GM23338 (cell line): ENCODE data around the gene CEBPB. TPM values are rescaled to one million over a fixed set of nuclear protein-coding genes. Genes with fewer than 3 reads are reported as not detected.

Experiments
- ATAC-seq: fragments of 200-7000 bp; cut with Tn5 transposase; 3 replicates; pipeline ENCODE4 v1.9.1; 2020
- DNase-seq: peaks from one replicate; pipeline ENCODE4 v3.0.0-alpha.2; 2015; ENCODE audit warnings: low spot score
- H2AFZ ChIP-seq: fragments of 200-600 bp; sonication (generic); 2 replicates; pipeline ENCODE4 v1.8.0; 2016; ENCODE audit warnings: antibody characterized with exemption, mild to moderate bottlenecking, moderate library complexity
- H3F3A ChIP-seq: fragments of 200-600 bp; sonication (generic); replicated peaks from 2 replicates; pipeline ENCODE4 v1.8.0; 2017; ENCODE audit warnings: antibody characterized with exemption, mixed run types, low read depth
- H3K27ac ChIP-seq: fragments of 200-600 bp; sonication (generic); 2 replicates; pipeline ENCODE4 v1.6.1; 2016; ENCODE audit warnings: low read depth
- H3K27me3 ChIP-seq: fragments of 200-600 bp; sonication (generic); 2 replicates; pipeline ENCODE4 v1.8.0; 2016; ENCODE audit warnings: mild to moderate bottlenecking, mixed run types, moderate library complexity; ENCODE audit not compliant: insufficient read depth
- H3K36me3 ChIP-seq: fragments of 200-600 bp; sonication (generic); 2 replicates; pipeline ENCODE4 v1.8.0; 2016; ENCODE audit warnings: mild to moderate bottlenecking; ENCODE audit not compliant: insufficient read depth
- H3K4me1 ChIP-seq: fragments of 200-600 bp; sonication (generic); 2 replicates; pipeline ENCODE4 v1.8.0; 2016; ENCODE audit warnings: mild to moderate bottlenecking, moderate library complexity; ENCODE audit not compliant: insufficient read depth
- H3K4me2 ChIP-seq: fragments of 200-600 bp; sonication (generic); 2 replicates; pipeline ENCODE4 v1.7.1; 2017; ENCODE audit warnings: mixed run types
- H3K4me3 ChIP-seq: fragments of 200-600 bp; sonication (generic); 2 replicates; pipeline ENCODE4 v1.6.1; 2016; ENCODE audit warnings: mixed run types
- H3K79me2 ChIP-seq: fragments of 200-600 bp; sonication (generic); replicated peaks from 2 replicates; pipeline ENCODE4 v1.8.0; 2017; ENCODE audit warnings: mild to moderate bottlenecking; ENCODE audit not compliant: insufficient read depth
- H3K9me2 ChIP-seq: fragments of 200-600 bp; sonication (generic); 2 replicates; pipeline ENCODE4 v1.8.0; 2017; ENCODE audit not compliant: insufficient read depth
- H4K20me1 ChIP-seq: fragments of 200-600 bp; sonication (generic); replicated peaks from 2 replicates; pipeline ENCODE4 v1.8.0; 2017; ENCODE audit warnings: mild to moderate bottlenecking; ENCODE audit not compliant: insufficient read depth
- H3K27ac Mint-ChIP-seq: 2 replicates; pipeline ENCODE4 v1.8.0; 2020; ENCODE audit warnings: inconsistent platforms, mild to moderate bottlenecking, moderate library complexity, mixed read lengths
- H3K27me3 Mint-ChIP-seq: 3 replicates; pipeline ENCODE4 v1.8.0; 2022; ENCODE audit warnings: low read depth, mild to moderate bottlenecking, moderate library complexity, mixed read lengths, inconsistent platforms; ENCODE audit not compliant: insufficient read depth, poor library complexity
- H3K36me3 Mint-ChIP-seq: 3 replicates; pipeline ENCODE4 v1.8.0; 2021; ENCODE audit warnings: low read depth, mild to moderate bottlenecking, inconsistent platforms, moderate library complexity, mixed read lengths
- H3K4me1 Mint-ChIP-seq: 3 replicates; pipeline ENCODE4 v1.8.0; 2020; ENCODE audit warnings: mild to moderate bottlenecking, inconsistent platforms, mixed read lengths
- H3K4me3 Mint-ChIP-seq: 3 replicates; pipeline ENCODE4 v1.8.0; 2021; ENCODE audit warnings: moderate library complexity, mild to moderate bottlenecking, inconsistent platforms, mixed read lengths
- H3K9me3 Mint-ChIP-seq: 3 replicates; pipeline ENCODE4 v1.8.0; 2020; ENCODE audit warnings: moderate library complexity, mild to moderate bottlenecking, inconsistent platforms, mixed read lengths
- EZH2 ChIP-seq: fragments of 200-600 bp; sonication (generic); IDR thresholded peaks from one replicate; pipeline ENCODE4 v1.8.0; 2017; ENCODE audit warnings: antibody characterized with exemption, mild to moderate bottlenecking, low read depth; ENCODE audit not compliant: unreplicated experiment
- NANOG ChIP-seq: IDR thresholded peaks from 2 replicates; pipeline ENCODE4 v1.6.1; 2016; ENCODE audit warnings: antibody characterized with exemption, borderline replicate concordance
- POLR2AphosphoS5 ChIP-seq: IDR thresholded peaks from 2 replicates; pipeline ENCODE4 v1.6.1; 2016; ENCODE audit warnings: antibody characterized with exemption, low read depth
- STAT1 ChIP-seq: IDR thresholded peaks from one replicate; pipeline ENCODE4 v1.6.1; 2016; ENCODE audit warnings: antibody characterized with exemption; ENCODE audit not compliant: unreplicated experiment
- ZNF114 ChIP-seq: fragments of 250-450 bp; sonication (Bioruptor Pico); IDR thresholded peaks from 2 replicates; pipeline ENCODE4 v1.5.0; 2020; ENCODE audit warnings: mild to moderate bottlenecking, moderate library complexity
- ZNF331 ChIP-seq: fragments of 250-450 bp; sonication (Bioruptor Pico); IDR thresholded peaks from 2 replicates; pipeline ENCODE4 v1.5.0; 2020; ENCODE audit warnings: low read depth, mild to moderate bottlenecking, moderate library complexity
- ZNF462 ChIP-seq: fragments of 250-450 bp; sonication (Bioruptor Pico); IDR thresholded peaks from 2 replicates; pipeline ENCODE4 v1.5.0; 2020; ENCODE audit warnings: mild to moderate bottlenecking, moderate library complexity
- polyA plus RNA-seq: library from polyadenylated mRNA; unstranded; fragments of >200 nt; fragmentation: Nextera tagmentation; extraction: Ambion mirVana; gene quantifications from 2 replicates; pipeline ENCODE4 v1.2.1, GENCODE V29; 2016
- total RNA-seq: library from RNA; depleted of rRNA; stranded (reverse); fragments of >200 nt; shearing (Covaris generic); gene quantifications from 2 replicates; pipeline ENCODE4 v1.2.3, GENCODE V29; 2014
- TF ChIP-seq, protein P1 (sequence below): IDR thresholded peaks from one replicate; pipeline ENCODE4 v1.6.1; 2018; ENCODE audit warnings: antibody characterized with exemption; ENCODE audit not compliant: unreplicated experiment
- TF ChIP-seq, protein P2 (sequence below): IDR thresholded peaks from 2 replicates; pipeline ENCODE4 v1.6.1; 2016; ENCODE audit warnings: antibody characterized with exemption

CEBPB gene
- total and polyA plus RNA-seq, 2 experiments from 2014 or later, result 20.6 to 25.4 TPM

DNA sequence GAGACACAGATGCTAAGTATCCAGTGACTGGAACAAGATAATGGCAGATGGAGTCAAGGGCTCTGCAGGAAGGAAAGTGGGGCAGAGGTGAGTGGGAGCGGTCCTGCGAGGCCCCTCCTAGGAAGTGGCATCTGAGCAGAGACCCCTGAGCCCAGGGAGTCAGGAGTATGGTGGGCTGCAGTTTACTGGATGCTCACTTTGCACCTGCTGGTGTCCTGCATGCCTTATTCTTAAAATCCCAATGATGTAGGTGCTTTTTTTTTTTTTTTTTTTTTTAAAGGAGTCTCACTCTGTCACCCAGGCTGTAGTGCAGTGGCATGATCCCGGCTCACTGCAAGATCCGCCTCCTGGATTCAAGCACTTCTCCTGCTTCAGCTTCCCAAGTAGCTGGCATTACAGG, 5.6 kb downstream of the CEBPB start:
- peaks cover 13% of the 10 kb centered on the region for H3K27me3 Mint-ChIP-seq
- Histone ChIP-seq H3K4me3 (no peak overlapping the region), H2AFZ (no peak overlapping the region), H3F3A (0 out of 2 replicates have a peak, but pooled peaks cover 8% of the 10 kb centered on the region), H3K79me2 (peaks cover 29% of the 10 kb centered on the region), H3K4me1 (peaks cover 23% of the 10 kb centered on the region), H3K4me2 (no peak overlapping the region), H4K20me1 (no peaks in the 10 kb centered on the region; the same call in 1 of the 2 replicates), H3K36me3 (no peaks in the 10 kb centered on the region), H3K27ac (no peak overlapping the region), H3K27me3 (no peaks in the 10 kb centered on the region), H3K9me2 (no peaks in the 10 kb centered on the region)
- H3K4me1 Mint-ChIP-seq, result peaks cover 50% of the 10 kb centered on the region
- peaks cover 21% of the 10 kb centered on the region for H3K9me3 Mint-ChIP-seq
- no peak overlapping the region; the same call in 2 of the 3 replicates for H3K4me3 Mint-ChIP-seq
- ATAC-seq (no peak), DNase-seq (no peak)
- H3K36me3 Mint-ChIP-seq, result peaks cover 36% of the 10 kb centered on the region
- H3K27ac Mint-ChIP-seq, result no peak overlapping the region
- TF ChIP-seq ZNF114 (no peak), ZNF331 (CRISPR knock-in tag) (no peak)

- peaks cover 23% of the 10 kb centered on the region for H3K4me1 ChIP-seq
- 0 out of 2 replicates have a peak overlapping the region, but pooled peaks have one; percentile 14 for H3K27ac ChIP-seq
- no peaks in the 10 kb centered on the region for H3K27me3 ChIP-seq
- H3K4me3 Mint-ChIP-seq, result no peak overlapping the region
- peaks cover 26% of the 10 kb centered on the region for H3K79me2 ChIP-seq
- peaks cover 50% of the 10 kb centered on the region for H3K4me1 Mint-ChIP-seq
- no peak overlapping the region for H3K4me3 ChIP-seq
- H3F3A ChIP-seq, result 0 out of 2 replicates have a peak, but pooled peaks cover 8% of the 10 kb centered on the region
- no peak overlapping the region for H2AFZ ChIP-seq
- DNase-seq, result no peak
- no peaks in the 10 kb centered on the region for H3K9me2 ChIP-seq
- H3K27me3 Mint-ChIP-seq, result peaks cover 13% of the 10 kb centered on the region
- H3K36me3 Mint-ChIP-seq, result peaks cover 36% of the 10 kb centered on the region
- peaks cover 21% of the 10 kb centered on the region for H3K9me3 Mint-ChIP-seq
- no peak overlapping the region for H3K4me2 ChIP-seq
- no peaks in the 10 kb centered on the region; the same call in 1 of the 2 replicates for H4K20me1 ChIP-seq
- no peak for ATAC-seq
- H3K36me3 ChIP-seq, result no peaks in the 10 kb centered on the region
- no peak overlapping the region; the same call in 1 of the 2 replicates for H3K27ac Mint-ChIP-seq
- TF ChIP-seq STAT1 (no peak), EZH2 (no peak), NANOG (no peak), ZNF462 (CRISPR knock-in tag) (no peak), ZNF331 (CRISPR knock-in tag) (no peak), POLR2AphosphoS5 (no peak)
- TF ChIP-seq, protein P1, sequence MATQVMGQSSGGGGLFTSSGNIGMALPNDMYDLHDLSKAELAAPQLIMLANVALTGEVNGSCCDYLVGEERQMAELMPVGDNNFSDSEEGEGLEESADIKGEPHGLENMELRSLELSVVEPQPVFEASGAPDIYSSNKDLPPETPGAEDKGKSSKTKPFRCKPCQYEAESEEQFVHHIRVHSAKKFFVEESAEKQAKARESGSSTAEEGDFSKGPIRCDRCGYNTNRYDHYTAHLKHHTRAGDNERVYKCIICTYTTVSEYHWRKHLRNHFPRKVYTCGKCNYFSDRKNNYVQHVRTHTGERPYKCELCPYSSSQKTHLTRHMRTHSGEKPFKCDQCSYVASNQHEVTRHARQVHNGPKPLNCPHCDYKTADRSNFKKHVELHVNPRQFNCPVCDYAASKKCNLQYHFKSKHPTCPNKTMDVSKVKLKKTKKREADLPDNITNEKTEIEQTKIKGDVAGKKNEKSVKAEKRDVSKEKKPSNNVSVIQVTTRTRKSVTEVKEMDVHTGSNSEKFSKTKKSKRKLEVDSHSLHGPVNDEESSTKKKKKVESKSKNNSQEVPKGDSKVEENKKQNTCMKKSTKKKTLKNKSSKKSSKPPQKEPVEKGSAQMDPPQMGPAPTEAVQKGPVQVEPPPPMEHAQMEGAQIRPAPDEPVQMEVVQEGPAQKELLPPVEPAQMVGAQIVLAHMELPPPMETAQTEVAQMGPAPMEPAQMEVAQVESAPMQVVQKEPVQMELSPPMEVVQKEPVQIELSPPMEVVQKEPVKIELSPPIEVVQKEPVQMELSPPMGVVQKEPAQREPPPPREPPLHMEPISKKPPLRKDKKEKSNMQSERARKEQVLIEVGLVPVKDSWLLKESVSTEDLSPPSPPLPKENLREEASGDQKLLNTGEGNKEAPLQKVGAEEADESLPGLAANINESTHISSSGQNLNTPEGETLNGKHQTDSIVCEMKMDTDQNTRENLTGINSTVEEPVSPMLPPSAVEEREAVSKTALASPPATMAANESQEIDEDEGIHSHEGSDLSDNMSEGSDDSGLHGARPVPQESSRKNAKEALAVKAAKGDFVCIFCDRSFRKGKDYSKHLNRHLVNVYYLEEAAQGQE, result no peak
- TF ChIP-seq, protein P2, sequence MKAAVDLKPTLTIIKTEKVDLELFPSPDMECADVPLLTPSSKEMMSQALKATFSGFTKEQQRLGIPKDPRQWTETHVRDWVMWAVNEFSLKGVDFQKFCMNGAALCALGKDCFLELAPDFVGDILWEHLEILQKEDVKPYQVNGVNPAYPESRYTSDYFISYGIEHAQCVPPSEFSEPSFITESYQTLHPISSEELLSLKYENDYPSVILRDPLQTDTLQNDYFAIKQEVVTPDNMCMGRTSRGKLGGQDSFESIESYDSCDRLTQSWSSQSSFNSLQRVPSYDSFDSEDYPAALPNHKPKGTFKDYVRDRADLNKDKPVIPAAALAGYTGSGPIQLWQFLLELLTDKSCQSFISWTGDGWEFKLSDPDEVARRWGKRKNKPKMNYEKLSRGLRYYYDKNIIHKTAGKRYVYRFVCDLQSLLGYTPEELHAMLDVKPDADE, result no peak
Observed at GRCh38 chr20:50196896-50197295, 6.3 kb downstream of the CEBPB start.
